ENCODE data around the gene DNAH8. TPM values are rescaled to one million over a fixed set of nuclear protein-coding genes. Genes with fewer than 3 reads are reported as not detected.
A peak's percentile ranks its signal among the peaks of the same experiment; 100 is the strongest.
"Not testable (repeated sequence)": the region's sequence is repeated elsewhere in the genome, so short reads cannot be mapped to it uniquely, and the experiment has no call there.

Gene DNAH8
- total RNA-seq, 1 donor from 2014 or later = not detected

GRCh38 chr6:38688579-38689087 is 26.5 kb upstream of the DNAH8 start:
- no peak overlapping the region for H3K4me3 ChIP-seq (ENCODE audit: low read depth, low read length)
- peak; percentile 7 for TF ChIP-seq CTCF (conservative IDR thresholded peaks at IDR 0.05; ENCODE audit: low read depth, low read length)
- no peak for DNase-seq (ENCODE audit: low read depth)

- H3K4me3 ChIP-seq (ENCODE audit: low read depth, low read length) = no peak overlapping the region
- TF ChIP-seq CTCF (conservative IDR thresholded peaks at IDR 0.05; ENCODE audit: low read depth, low read length) = no peak
- DNase-seq (ENCODE audit: low read depth) = no peak
Measured at GRCh38 chr6:38695227-38695900, 19.7 kb upstream of the DNAH8 start.

GRCh38 chr6:38695933-38696332 is 19.2 kb upstream of the DNAH8 start:
- H3K4me3 ChIP-seq (ENCODE audit: low read depth, low read length) = no peak overlapping the region
- TF ChIP-seq CTCF (conservative IDR thresholded peaks at IDR 0.05; ENCODE audit: low read depth, low read length) = no peak
- DNase-seq (ENCODE audit: low read depth) = no peak

GRCh38 chr6:38696345-38696744 is 18.8 kb upstream of the DNAH8 start:
- no peak for TF ChIP-seq CTCF (conservative IDR thresholded peaks at IDR 0.05; ENCODE audit: low read depth, low read length)
- H3K4me3 ChIP-seq (ENCODE audit: low read depth, low read length) = no peak overlapping the region
- DNase-seq (ENCODE audit: low read depth) = no peak

- no peak for DNase-seq (ENCODE audit: low read depth)
- no peak overlapping the region for H3K4me3 ChIP-seq (ENCODE audit: low read depth, low read length)
- no peak for TF ChIP-seq CTCF (conservative IDR thresholded peaks at IDR 0.05; ENCODE audit: low read depth, low read length)
Measured at GRCh38 chr6:38697846-38698245, 17.3 kb upstream of the DNAH8 start.

GRCh38 chr6:38699702-38700101 is 15.4 kb upstream of the DNAH8 start:
- not testable (repeated sequence) for H3K4me3 ChIP-seq (ENCODE audit: low read depth, low read length); DNase-seq (ENCODE audit: low read depth)

GRCh38 chr6:38701551-38701950 is 13.6 kb upstream of the DNAH8 start:
- TF ChIP-seq CTCF (conservative IDR thresholded peaks at IDR 0.05; ENCODE audit: low read depth, low read length) = no peak
- DNase-seq (ENCODE audit: low read depth) = no peak
- peak overlapping the region; percentile 6 for H3K4me3 ChIP-seq (ENCODE audit: low read depth, low read length)
